ENCODE data around the gene LRRC72.

LRRC72 gene

DNA sequence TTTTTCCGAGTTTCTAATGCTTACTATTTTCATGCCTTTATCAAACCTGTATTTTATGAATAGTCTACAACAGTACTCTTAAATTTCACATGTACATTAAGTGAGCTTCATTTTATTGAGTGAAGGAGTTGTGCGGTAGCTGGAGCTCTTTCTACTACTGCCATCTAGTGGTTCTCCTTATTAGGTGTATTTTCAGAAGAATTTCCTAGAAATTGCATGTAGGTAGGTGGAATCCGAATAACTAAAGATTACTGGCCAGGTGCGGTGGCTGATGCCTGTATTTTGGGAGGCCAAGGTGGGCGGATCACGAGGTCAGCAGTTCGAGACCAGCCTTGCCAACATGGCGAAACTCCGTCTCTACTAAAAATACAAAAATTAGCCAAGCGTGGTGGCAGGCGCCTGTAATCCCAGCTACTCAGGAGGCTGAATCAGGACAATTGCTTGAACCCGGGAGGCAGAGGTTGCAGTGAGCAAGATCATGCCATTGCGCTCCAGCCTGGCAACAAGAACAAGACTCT, 38.3 kb downstream of the LRRC72 start:
- no peaks in the 10 kb centered on the region for H3K27me3 ChIP-seq (replicated peaks; ENCODE audit: insufficient read depth, low read length)
- TF ChIP-seq EZH2phosphoT487 (IDR thresholded peaks at IDR 0.05; ENCODE audit: low read length) (no peak), EZH2 (optimal IDR thresholded peaks at IDR 0.05; ENCODE audit: low read depth, low read length) (no peak)
- TF ChIP-seq, protein P1, sequence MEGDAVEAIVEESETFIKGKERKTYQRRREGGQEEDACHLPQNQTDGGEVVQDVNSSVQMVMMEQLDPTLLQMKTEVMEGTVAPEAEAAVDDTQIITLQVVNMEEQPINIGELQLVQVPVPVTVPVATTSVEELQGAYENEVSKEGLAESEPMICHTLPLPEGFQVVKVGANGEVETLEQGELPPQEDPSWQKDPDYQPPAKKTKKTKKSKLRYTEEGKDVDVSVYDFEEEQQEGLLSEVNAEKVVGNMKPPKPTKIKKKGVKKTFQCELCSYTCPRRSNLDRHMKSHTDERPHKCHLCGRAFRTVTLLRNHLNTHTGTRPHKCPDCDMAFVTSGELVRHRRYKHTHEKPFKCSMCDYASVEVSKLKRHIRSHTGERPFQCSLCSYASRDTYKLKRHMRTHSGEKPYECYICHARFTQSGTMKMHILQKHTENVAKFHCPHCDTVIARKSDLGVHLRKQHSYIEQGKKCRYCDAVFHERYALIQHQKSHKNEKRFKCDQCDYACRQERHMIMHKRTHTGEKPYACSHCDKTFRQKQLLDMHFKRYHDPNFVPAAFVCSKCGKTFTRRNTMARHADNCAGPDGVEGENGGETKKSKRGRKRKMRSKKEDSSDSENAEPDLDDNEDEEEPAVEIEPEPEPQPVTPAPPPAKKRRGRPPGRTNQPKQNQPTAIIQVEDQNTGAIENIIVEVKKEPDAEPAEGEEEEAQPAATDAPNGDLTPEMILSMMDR (IDR thresholded peaks at IDR 0.05; ENCODE audit: low read length), result peak; percentile 70
- H3K27ac ChIP-seq (ENCODE audit: low read length), result no peak overlapping the region
- H3K9me2 ChIP-seq (replicated peaks; ENCODE audit: insufficient read depth, low read length), result no peaks in the 10 kb centered on the region
- no peak overlapping the region for H2AFZ ChIP-seq (ENCODE audit: low read length)
- no peaks in the 10 kb centered on the region for H3K36me3 ChIP-seq (replicated peaks; ENCODE audit: insufficient read depth, low read length)
- no peak overlapping the region for H3K4me2 ChIP-seq (ENCODE audit: low read depth, low read length)
- H3F3A ChIP-seq (ENCODE audit: insufficient read depth, low read length), result no peaks in the 10 kb centered on the region
- no peaks in the 10 kb centered on the region for H4K20me1 ChIP-seq (ENCODE audit: insufficient read depth, low read length)
- no peak overlapping the region for H3K4me3 ChIP-seq (ENCODE audit: low read length)
- H3K9me3 ChIP-seq (replicated peaks; ENCODE audit: insufficient read depth, low read length), result no peaks in the 10 kb centered on the region
- H3K4me1 ChIP-seq (ENCODE audit: low read length), result no peaks in the 10 kb centered on the region
- H3K79me2 ChIP-seq (ENCODE audit: low read length), result no peaks in the 10 kb centered on the region
- peak; percentile 61 for DNase-seq
- H3K9ac ChIP-seq (ENCODE audit: low read length), result no peak overlapping the region

DNA sequence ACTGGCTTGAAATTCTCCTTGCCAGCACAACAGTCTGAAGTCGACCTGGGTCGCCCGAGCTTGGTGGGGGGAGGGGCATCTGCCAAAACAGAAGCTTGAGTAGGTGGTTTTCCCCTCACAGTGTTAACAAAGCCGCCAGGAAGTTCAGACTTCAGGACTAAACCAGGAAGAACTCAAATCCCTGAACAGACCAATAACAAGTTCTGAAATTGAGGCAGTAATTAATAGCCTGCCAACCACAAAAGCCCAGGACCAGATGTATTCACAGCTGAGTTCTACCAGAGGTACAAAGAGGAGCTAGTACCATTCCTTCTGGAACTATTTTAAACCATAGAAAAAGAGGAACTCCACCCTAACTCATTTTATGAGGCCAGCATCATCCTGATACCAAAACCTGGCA, 45.3 kb downstream of the LRRC72 start:
- TF ChIP-seq, protein P1 (IDR thresholded peaks at IDR 0.05; ENCODE audit: low read length), result no peak
- TF ChIP-seq EZH2 (optimal IDR thresholded peaks at IDR 0.05; ENCODE audit: low read depth, low read length) (no peak), EZH2phosphoT487 (IDR thresholded peaks at IDR 0.05; ENCODE audit: low read length) (no peak)
- Histone ChIP-seq H3K9ac (ENCODE audit: low read length) (no peak overlapping the region), H3K4me3 (ENCODE audit: low read length) (no peak overlapping the region), H2AFZ (ENCODE audit: low read length) (no peak overlapping the region), H3K4me1 (ENCODE audit: low read length) (no peaks in the 10 kb centered on the region), H3K4me2 (ENCODE audit: low read depth, low read length) (no peak overlapping the region), H3F3A (ENCODE audit: insufficient read depth, low read length) (no peaks in the 10 kb centered on the region), H3K9me2 (replicated peaks; ENCODE audit: insufficient read depth, low read length) (no peaks in the 10 kb centered on the region), H3K27ac (ENCODE audit: low read length) (no peak overlapping the region), H3K36me3 (replicated peaks; ENCODE audit: insufficient read depth, low read length) (no peaks in the 10 kb centered on the region), H4K20me1 (ENCODE audit: insufficient read depth, low read length) (no peaks in the 10 kb centered on the region), H3K9me3 (replicated peaks; ENCODE audit: insufficient read depth, low read length) (no peaks in the 10 kb centered on the region), H3K79me2 (ENCODE audit: low read length) (no peaks in the 10 kb centered on the region), H3K27me3 (replicated peaks; ENCODE audit: insufficient read depth, low read length) (no peaks in the 10 kb centered on the region)
- DNase-seq, result no peak

DNA sequence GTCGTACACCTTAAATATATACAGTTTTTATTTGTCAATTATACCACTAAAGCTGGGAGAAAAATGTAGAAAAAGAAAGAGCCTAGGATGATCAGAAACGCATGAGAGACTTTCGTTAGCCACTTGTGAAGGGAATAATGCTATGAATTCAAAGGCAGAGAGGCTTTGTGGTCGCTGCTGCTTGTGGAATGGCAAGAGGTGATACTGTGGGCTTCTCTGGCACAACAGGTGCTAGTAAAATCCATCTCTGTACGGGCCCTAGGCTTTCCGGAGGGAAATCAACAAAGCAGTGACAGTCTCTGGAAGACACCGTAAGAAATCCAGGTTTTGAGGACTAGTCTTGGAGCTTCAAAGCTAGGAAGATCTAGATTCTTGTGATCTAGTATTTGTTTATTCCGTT, 52.6 kb downstream of the LRRC72 start:
- no peak overlapping the region for H3K9ac ChIP-seq (ENCODE audit: low read length)
- no peak overlapping the region for H3K4me3 ChIP-seq (ENCODE audit: low read length)
- H3K9me3 ChIP-seq (replicated peaks; ENCODE audit: insufficient read depth, low read length), result no peaks in the 10 kb centered on the region
- H4K20me1 ChIP-seq (ENCODE audit: insufficient read depth, low read length), result no peaks in the 10 kb centered on the region
- H3K36me3 ChIP-seq (replicated peaks; ENCODE audit: insufficient read depth, low read length), result no peaks in the 10 kb centered on the region
- no peaks in the 10 kb centered on the region for H3F3A ChIP-seq (ENCODE audit: insufficient read depth, low read length)
- H3K9me2 ChIP-seq (replicated peaks; ENCODE audit: insufficient read depth, low read length), result no peaks in the 10 kb centered on the region
- no peaks in the 10 kb centered on the region for H3K27me3 ChIP-seq (replicated peaks; ENCODE audit: insufficient read depth, low read length)
- no peaks in the 10 kb centered on the region for H3K4me1 ChIP-seq (ENCODE audit: low read length)
- TF ChIP-seq EZH2phosphoT487 (IDR thresholded peaks at IDR 0.05; ENCODE audit: low read length) (no peak), EZH2 (optimal IDR thresholded peaks at IDR 0.05; ENCODE audit: low read depth, low read length) (no peak)
- TF ChIP-seq, protein P1 (IDR thresholded peaks at IDR 0.05; ENCODE audit: low read length), result no peak
- H2AFZ ChIP-seq (ENCODE audit: low read length), result no peak overlapping the region
- H3K79me2 ChIP-seq (ENCODE audit: low read length), result no peaks in the 10 kb centered on the region
- no peak overlapping the region for H3K4me2 ChIP-seq (ENCODE audit: low read depth, low read length)
- DNase-seq, result no peak
- no peak overlapping the region for H3K27ac ChIP-seq (ENCODE audit: low read length)

Data from MM.1S (cell line).